ENCODE measurements around the gene CAMSAP1.

CAMSAP1 gene

DNA sequence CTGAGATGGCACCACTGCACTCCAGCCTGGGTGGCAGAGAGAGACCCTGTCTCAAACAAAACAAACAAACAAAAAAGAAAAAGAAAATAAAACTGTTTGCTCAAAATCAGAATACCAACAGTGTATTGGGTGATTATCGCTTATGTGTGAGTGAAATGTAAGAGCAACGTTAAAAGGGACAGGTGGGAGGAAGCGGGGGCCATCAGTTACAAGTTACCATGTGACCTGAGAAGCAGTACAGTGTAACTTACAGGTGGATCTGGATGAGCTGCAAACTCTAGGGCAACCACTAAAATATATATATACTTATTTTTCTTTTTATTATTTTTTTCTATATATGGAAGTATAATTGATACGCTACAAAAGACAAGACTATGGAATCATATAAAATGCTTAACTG is 112.0 kb downstream of the CAMSAP1 start:
- DNase-seq: no peak
- Histone ChIP-seq H3K27me3 (replicated peaks in 2 of 5; ENCODE audit: control insufficient read depth in 4 of 5, insufficient read depth in 5 of 5, low read length in 4 of 5) (no peaks in the 10 kb centered on the region), H3K4me3 (ENCODE audit: control insufficient read depth in 1 of 7, extremely low read depth in 1 of 7, insufficient read depth in 4 of 7, low read depth in 2 of 7, low read length in 6 of 7) (no peak overlapping the region), H3K4me1 (ENCODE audit: control extremely low read depth in 1 of 4, control insufficient read depth in 4 of 4, insufficient read depth in 4 of 4, low read length in 3 of 4) (no peaks in the 10 kb centered on the region), H3K9me3 (ENCODE audit: control extremely low read depth in 1 of 5, control insufficient read depth in 4 of 5, insufficient read depth in 2 of 5, low read depth in 1 of 5, low read length in 4 of 5) (no peaks in the 10 kb centered on the region), H3K36me3 (ENCODE audit: control insufficient read depth in 4 of 4, insufficient read depth in 4 of 4, low read length in 3 of 4) (no peaks in the 10 kb centered on the region), H3K27ac (ENCODE audit: insufficient read depth in 1 of 2, low read depth in 1 of 2, low read length in 2 of 2, poor library complexity in 1 of 2, severe bottlenecking in 2 of 2) (no peak overlapping the region)
- ChIA-PET CTCF (no interaction called here), POLR2A (no interaction called here)
- WGBS (ENCODE audit: insufficient coverage): 81% methylated on average over 2 of the region's 4 CpGs

DNA sequence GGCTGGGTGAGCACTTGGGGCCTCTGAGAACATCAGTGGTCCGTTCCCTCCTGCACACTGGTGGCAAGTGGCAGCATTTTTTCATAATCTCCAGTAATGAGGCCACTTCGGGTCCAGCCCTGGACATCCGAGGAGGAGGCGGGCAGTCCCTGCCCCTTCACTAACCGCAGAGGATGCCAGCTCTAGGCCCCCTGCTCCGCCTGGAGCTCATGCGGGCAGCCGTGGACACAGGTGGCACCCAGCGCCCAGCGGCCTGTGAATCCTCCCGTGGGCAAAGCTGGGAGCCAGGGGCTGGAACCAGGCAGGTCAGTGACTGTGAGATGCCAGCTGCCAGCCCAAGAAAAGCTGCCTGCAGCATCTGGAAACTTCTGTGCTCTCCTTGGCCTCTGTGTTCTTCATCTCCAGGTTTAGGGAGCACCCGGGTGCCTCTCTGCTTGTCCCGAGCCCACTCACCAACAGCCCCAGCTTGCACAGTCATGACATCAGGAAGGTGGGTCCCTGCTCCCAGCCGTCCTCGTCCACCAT is 112.9 kb downstream of the CAMSAP1 start:
- CTCF ChIA-PET: no interaction called here
- Histone ChIP-seq H3K36me3 (ENCODE audit: control insufficient read depth in 4 of 4, insufficient read depth in 4 of 4, low read length in 3 of 4) (no peaks in the 10 kb centered on the region), H3K9me3 (ENCODE audit: control extremely low read depth in 1 of 5, control insufficient read depth in 4 of 5, insufficient read depth in 2 of 5, low read depth in 1 of 5, low read length in 4 of 5) (no peaks in the 10 kb centered on the region), H3K4me1 (ENCODE audit: control extremely low read depth in 1 of 4, control insufficient read depth in 4 of 4, insufficient read depth in 4 of 4, low read length in 3 of 4) (no peaks in the 10 kb centered on the region), H3K27ac (ENCODE audit: insufficient read depth in 1 of 2, low read depth in 1 of 2, low read length in 2 of 2, poor library complexity in 1 of 2, severe bottlenecking in 2 of 2) (no peak overlapping the region), H3K27me3 (replicated peaks in 2 of 5; ENCODE audit: control insufficient read depth in 4 of 5, insufficient read depth in 5 of 5, low read length in 4 of 5) (no peaks in the 10 kb centered on the region), H3K4me3 (ENCODE audit: control insufficient read depth in 1 of 7, extremely low read depth in 1 of 7, insufficient read depth in 4 of 7, low read depth in 2 of 7, low read length in 6 of 7) (no peak overlapping the region)
- POLR2A ChIA-PET: no interaction called here
- no peak for DNase-seq
- WGBS (ENCODE audit: insufficient coverage): 93% methylated on average over 13 of the region's 15 CpGs

DNA sequence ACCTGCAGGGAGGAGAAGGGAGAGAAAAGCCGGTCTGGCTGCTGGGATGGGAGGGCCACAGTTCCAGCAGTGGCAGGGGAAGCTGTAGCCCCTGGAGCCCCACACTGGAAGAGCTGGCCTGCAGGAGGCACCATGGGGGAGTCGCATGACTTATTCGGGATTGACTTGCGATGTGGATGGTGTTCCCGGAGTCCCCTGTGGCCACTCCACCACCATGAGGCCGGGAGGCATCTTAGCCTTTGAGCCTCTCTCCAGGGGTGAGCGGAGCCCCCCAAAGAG is 113.3 kb downstream of the CAMSAP1 start:
- Histone ChIP-seq H3K9me3 (ENCODE audit: control extremely low read depth in 1 of 5, control insufficient read depth in 4 of 5, insufficient read depth in 2 of 5, low read depth in 1 of 5, low read length in 4 of 5) (no peaks in the 10 kb centered on the region), H3K36me3 (ENCODE audit: control insufficient read depth in 4 of 4, insufficient read depth in 4 of 4, low read length in 3 of 4) (no peaks in the 10 kb centered on the region), H3K27ac (ENCODE audit: insufficient read depth in 1 of 2, low read depth in 1 of 2, low read length in 2 of 2, poor library complexity in 1 of 2, severe bottlenecking in 2 of 2) (no peak overlapping the region), H3K4me1 (ENCODE audit: control extremely low read depth in 1 of 4, control insufficient read depth in 4 of 4, insufficient read depth in 4 of 4, low read length in 3 of 4) (no peaks in the 10 kb centered on the region), H3K27me3 (replicated peaks in 2 of 5; ENCODE audit: control insufficient read depth in 4 of 5, insufficient read depth in 5 of 5, low read length in 4 of 5) (no peaks in the 10 kb centered on the region), H3K4me3 (ENCODE audit: control insufficient read depth in 1 of 7, extremely low read depth in 1 of 7, insufficient read depth in 4 of 7, low read depth in 2 of 7, low read length in 6 of 7) (no peak overlapping the region)
- no peak for DNase-seq
- ChIA-PET POLR2A (no interaction called here), CTCF (no interaction called here)
- WGBS (ENCODE audit: insufficient coverage): 90% methylated on average over 6 of the region's 7 CpGs

DNA sequence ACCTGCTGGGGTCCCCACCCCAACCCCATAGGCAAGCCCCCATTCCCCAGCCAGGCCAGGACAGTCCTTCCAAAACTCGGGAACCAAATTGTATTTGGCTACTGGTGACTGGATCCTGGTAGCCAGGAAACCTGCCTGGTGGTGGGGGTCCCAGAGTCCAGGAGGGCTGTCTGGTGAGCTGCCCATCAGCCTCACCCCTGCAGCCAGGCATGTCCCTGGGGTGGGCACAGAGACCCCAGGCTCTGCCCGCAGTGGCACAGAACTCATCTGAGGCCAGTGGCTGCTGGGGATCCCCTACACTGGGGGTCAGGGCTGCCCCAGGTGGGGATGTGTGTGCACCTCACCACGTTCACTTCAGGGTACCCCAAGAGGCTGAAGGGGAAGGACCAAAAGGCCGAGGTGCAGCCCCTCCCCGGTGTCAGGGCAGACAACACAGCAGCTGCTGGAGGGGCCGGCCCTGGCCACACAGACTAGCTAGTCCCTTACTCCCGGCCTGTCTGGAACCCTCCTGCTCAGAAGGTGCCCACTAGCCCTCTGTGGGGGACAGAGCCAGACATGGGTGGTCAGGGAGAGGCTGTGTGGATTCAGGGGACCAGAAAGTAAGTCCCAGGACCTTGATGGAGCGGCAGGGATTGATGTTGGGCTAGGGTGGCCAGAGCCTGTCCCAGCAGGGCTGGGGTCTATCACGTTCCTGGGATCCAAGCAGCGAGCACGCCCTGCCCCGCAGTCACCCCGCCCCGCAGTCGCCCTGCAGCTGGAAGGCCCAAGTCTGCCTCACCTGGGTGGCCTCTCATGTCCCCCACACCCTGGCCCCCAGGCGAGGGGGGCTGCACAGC is 113.9 kb downstream of the CAMSAP1 start:
- no peak for DNase-seq
- Histone ChIP-seq H3K9me3 (ENCODE audit: control extremely low read depth in 1 of 5, control insufficient read depth in 4 of 5, insufficient read depth in 2 of 5, low read depth in 1 of 5, low read length in 4 of 5) (no peaks in the 10 kb centered on the region), H3K27ac (ENCODE audit: insufficient read depth in 1 of 2, low read depth in 1 of 2, low read length in 2 of 2, poor library complexity in 1 of 2, severe bottlenecking in 2 of 2) (no peak overlapping the region), H3K36me3 (ENCODE audit: control insufficient read depth in 4 of 4, insufficient read depth in 4 of 4, low read length in 3 of 4) (no peaks in the 10 kb centered on the region), H3K4me3 (ENCODE audit: control insufficient read depth in 1 of 7, extremely low read depth in 1 of 7, insufficient read depth in 4 of 7, low read depth in 2 of 7, low read length in 6 of 7) (no peak overlapping the region), H3K27me3 (replicated peaks in 2 of 5; ENCODE audit: control insufficient read depth in 4 of 5, insufficient read depth in 5 of 5, low read length in 4 of 5) (no peaks in the 10 kb centered on the region), H3K4me1 (ENCODE audit: control extremely low read depth in 1 of 4, control insufficient read depth in 4 of 4, insufficient read depth in 4 of 4, low read length in 3 of 4) (no peaks in the 10 kb centered on the region)
- 92% methylated on average over 9 of the region's 16 CpGs for WGBS (ENCODE audit: insufficient coverage)
- POLR2A ChIA-PET: no interaction called here
- CTCF ChIA-PET: no interaction called here

DNA sequence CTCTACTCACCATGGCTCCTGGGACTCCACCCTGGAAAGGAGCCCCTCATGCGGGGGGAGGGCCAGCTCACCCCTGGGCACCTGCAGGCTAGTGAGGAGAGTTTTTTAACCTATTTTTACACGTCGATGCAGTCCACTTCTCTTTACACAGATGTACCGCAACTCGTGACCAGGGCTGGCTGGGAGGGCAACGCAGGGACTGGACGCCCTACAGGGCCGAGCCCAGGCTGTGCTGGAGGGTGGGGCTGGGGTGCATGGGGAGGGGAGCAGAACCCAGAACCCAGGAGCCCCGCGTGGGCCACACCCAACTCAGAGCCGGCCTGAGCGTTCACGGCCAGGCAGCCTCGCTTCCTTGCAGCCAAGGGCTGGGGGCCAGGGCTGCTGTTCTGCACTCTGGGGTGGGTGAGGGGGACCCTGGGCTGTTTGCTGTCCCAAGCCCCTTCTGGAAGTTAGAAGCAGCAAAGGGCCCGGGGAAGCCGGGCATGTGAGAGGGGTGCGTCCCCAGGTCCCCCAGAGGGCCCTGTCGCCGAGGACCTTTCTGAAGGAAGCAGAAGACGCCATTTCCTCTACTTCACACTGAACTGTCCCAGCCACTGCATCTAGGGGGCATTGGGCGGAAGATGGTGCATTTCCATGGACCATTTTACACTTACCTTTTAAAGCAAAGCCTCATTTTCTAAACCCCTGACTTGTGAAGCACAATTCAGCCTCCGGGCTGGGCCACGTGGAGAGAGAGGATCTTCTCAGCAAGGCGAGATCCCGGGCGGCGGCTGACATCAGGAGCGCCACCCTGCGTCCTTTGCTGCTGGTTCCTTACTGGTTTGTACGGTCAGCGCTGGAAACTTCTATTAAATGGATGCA is 114.8 kb downstream of the CAMSAP1 start:
- no peak overlapping the region for H3K27ac ChIP-seq (ENCODE audit: insufficient read depth in 1 of 2, low read depth in 1 of 2, low read length in 2 of 2, poor library complexity in 1 of 2, severe bottlenecking in 2 of 2)
- H3K4me3 ChIP-seq (ENCODE audit: control insufficient read depth in 1 of 7, extremely low read depth in 1 of 7, insufficient read depth in 4 of 7, low read depth in 2 of 7, low read length in 6 of 7): no peak overlapping the region
- H3K9me3 ChIP-seq (ENCODE audit: control extremely low read depth in 1 of 5, control insufficient read depth in 4 of 5, insufficient read depth in 2 of 5, low read depth in 1 of 5, low read length in 4 of 5): no peaks in the 10 kb centered on the region
- CTCF ChIA-PET: no interaction called here
- POLR2A ChIA-PET: no interaction called here
- no peak for DNase-seq
- H3K36me3 ChIP-seq (ENCODE audit: control insufficient read depth in 4 of 4, insufficient read depth in 4 of 4, low read length in 3 of 4): no peaks in the 10 kb centered on the region
- no peaks in the 10 kb centered on the region for H3K27me3 ChIP-seq (replicated peaks in 2 of 5; ENCODE audit: control insufficient read depth in 4 of 5, insufficient read depth in 5 of 5, low read length in 4 of 5)
- H3K4me1 ChIP-seq (ENCODE audit: control extremely low read depth in 1 of 4, control insufficient read depth in 4 of 4, insufficient read depth in 4 of 4, low read length in 3 of 4): no peaks in the 10 kb centered on the region
- 92% methylated on average over 16 of the region's 31 CpGs for WGBS (ENCODE audit: insufficient coverage)

DNA sequence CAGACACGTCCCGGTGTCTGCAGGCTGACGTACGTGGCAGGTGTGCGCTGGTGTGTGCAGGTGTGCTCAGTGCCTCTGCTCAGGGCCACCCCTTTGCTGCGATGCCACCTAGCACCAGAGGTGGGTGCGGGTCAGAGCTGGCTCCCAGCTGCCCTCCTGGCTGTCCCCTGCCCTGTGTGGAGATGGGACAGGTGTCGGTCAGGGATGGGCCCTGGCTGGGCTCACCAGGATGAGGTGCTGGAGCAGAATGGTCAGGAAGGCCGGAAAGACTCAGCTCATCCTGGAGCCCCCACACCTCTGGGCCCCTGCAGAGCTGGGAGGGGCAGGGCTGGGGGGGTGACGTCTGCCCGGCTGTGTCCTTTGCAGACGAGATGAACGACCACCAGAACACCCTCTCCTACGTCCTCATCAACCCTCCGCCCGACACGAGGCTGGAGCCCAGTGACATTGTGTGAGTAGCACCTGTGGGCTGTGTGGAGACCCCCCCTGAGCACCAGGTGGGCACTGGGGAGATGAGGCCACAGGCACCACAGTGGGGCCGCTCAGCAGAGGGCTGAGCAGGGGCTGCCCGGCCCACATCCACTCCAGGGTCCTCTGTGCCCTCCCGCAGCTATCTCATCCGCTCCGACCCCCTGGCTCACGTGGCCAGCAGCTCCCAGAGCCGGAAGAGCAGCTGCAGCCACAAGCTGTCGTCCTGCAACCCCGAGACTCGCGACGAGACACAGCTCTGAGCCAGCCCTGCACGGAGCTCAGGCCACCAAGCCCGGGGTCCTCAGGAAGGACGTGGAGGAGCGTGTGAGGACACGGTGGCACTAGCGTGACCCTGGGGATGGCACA is 115.7 kb downstream of the CAMSAP1 start:
- ChIA-PET POLR2A (no interaction called here), CTCF (no interaction called here)
- Histone ChIP-seq H3K27ac (ENCODE audit: insufficient read depth in 1 of 2, low read depth in 1 of 2, low read length in 2 of 2, poor library complexity in 1 of 2, severe bottlenecking in 2 of 2) (no peak overlapping the region), H3K27me3 (replicated peaks in 2 of 5; ENCODE audit: control insufficient read depth in 4 of 5, insufficient read depth in 5 of 5, low read length in 4 of 5) (no peaks in the 10 kb centered on the region), H3K4me1 (ENCODE audit: control extremely low read depth in 1 of 4, control insufficient read depth in 4 of 4, insufficient read depth in 4 of 4, low read length in 3 of 4) (no peaks in the 10 kb centered on the region), H3K36me3 (ENCODE audit: control insufficient read depth in 4 of 4, insufficient read depth in 4 of 4, low read length in 3 of 4) (no peaks in the 10 kb centered on the region), H3K9me3 (ENCODE audit: control extremely low read depth in 1 of 5, control insufficient read depth in 4 of 5, insufficient read depth in 2 of 5, low read depth in 1 of 5, low read length in 4 of 5) (no peaks in the 10 kb centered on the region), H3K4me3 (ENCODE audit: control insufficient read depth in 1 of 7, extremely low read depth in 1 of 7, insufficient read depth in 4 of 7, low read depth in 2 of 7, low read length in 6 of 7) (no peak overlapping the region)
- 83% methylated on average over 32 of the region's 35 CpGs for WGBS (ENCODE audit: insufficient coverage)
- no peak for DNase-seq

Data from common myeloid progenitor, CD34-positive (primary cell).